CD4-positive, alpha-beta T cell treated with Interferon alpha-2 for 1 hour (primary cell): Measurements from ENCODE around the gene POP5.
"Not testable (repeated sequence)": the region's sequence is repeated elsewhere in the genome, so short reads cannot be mapped to it uniquely, and the experiment has no call there.

ENCODE experiments used
- DNase-seq, 2 donors: peaks; one replicate each; pipeline ENCODE4 v3.0.0-alpha.2; 2020 to 2022

The POP5 gene

DNA sequence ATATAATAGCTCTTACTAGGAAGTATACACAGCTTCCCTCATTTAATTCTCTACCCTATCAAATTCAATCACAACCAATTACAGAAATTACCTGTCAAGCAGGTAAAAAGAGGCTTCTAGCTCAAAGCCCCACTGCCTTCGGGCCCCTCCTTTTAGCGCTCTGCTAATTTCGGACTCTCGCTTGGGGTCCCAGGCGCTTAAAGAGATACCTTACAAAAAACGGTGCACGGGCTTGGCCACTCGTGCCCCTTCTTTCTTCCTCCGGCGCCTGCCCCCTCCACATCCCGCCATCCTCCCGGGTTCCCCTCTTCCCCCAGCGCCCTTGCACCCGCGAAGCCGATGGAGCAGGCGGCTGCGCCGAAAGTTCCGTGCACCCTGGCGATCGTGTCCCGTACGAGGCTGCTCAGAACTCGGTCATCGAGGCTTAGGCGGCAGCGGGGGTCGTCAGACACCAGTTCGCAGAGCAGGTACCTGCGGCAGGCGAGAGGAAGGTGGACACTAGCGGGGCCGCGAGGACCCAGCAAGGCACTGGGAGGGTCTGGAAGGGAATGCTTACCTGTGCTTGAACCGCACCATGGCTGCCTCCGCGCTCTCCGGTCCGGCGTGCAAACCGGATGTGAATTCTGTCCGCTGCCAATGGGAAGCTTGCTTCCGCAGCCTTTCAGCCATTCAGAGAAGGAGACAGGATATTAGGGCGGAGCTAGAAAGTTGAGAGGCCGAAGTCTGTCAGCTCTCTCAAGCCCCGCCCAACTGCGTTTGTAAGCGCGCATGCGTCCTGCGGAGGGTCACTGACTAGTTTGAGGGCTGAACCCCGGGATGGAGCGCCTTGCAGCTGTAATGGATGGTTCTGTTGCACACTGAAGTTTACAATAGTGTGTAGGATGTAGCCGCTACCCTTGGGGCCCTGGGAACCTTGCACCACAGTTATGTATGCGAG is at the start of gene POP5:
Gene POP5, minus strand, starts transcription at position 616 of the 937 bp plus-strand sequence. Its CDS starts 40 bp downstream, at position 576.
- DNase-seq, result peak; percentile 95 to 96

GRCh38 chr12:120630104-120630892 is 49.1 kb upstream of the POP5 start:
- DNase-seq, result no peak

DNA sequence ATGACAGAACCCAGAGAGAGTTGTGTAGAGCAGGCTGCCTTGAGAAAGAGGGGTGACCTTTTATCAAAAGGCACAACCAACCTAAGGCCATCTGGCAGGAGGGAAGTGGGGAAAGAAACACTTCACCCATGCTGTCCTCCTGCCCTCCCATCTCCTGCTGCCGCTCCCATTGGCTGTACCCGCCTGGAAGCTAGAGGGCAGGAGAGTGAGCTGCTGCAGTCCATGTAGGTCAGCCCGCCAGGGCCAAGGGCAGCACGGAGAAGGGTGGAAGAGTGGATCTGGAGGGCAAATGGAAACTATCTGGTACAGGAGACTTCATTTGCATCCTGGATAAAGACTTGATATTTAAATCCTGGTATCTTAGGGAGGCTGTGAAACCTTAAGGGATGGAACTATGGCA is 47.7 kb upstream of the POP5 start:
- DNase-seq, result no peak

- DNase-seq, result peak; percentile 28 to 31
Measured at GRCh38 chr12:120625557-120626419, 44.6 kb upstream of the POP5 start.

DNA sequence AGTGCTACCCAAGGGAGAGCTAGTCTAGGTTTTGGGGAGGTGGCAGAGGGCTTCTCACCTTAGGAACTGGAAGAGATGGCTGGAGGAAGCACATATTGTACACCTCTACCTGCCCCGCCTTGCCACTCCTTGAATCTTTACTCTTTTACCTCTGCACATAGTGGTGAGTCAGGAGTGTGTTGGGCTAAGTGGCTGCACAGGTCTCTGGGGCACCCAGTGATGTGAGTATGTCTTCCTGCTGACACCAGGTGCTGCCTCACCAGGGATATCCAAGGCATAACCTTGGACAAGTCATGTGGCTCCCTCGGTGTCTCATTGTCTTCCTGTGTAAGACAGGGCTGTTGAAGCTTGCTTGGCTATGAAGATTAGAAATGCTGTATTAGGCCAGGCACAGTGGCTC is 39.4 kb upstream of the POP5 start:
- no peak for DNase-seq

DNA sequence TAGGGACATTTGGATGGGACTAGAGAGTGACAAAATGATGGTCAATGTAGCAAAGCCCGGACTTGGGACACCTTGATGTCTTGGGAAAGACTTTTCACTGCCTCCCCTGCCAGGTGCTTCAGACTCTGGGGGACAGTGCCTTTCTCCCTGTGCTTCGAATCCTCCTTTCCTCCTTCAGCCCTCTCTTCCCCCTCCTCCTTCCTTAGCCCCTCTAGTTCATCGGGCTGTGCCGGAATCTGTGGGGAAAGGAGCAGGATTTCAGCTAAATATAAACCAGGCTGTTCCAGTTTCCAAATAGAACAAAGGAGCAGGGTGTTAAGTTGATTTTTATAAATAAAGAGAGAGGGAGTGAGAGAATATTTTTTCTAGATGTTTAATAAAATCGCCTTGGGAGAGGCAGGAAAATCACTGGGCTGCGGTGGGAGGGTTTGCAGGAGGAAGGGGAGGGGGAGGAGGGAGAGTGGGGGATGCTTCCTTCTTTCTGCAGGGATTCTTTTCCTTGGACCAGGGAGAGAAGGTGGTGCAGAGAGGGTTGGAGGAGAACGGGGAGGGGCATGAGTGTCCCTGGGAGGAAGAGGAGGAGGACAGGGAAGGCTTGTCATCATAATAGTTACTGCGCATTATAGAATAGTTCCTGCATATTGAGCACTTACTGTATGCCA is 37.9 kb upstream of the POP5 start:
- no peak for DNase-seq

DNA sequence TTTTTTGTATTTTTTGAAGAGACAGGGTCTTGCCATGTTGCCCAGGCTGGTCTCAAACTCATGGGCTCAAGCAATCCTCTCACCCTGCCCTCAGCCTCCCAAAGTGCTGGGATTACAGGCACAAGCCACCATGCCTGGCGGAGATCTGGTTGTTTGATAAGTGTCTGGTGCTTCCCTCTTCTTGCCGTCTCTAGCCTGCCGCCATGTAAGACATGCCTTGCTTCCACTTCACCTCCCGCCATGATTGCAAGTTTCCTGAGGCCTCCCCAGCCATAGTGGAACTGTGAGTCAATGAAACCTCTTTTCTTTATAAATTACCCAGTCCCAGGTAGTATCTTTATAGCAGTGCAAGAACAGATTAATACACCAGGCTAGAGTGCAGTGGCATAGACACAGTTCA is 36.6 kb upstream of the POP5 start:
- not testable (repeated sequence) for DNase-seq

DNA sequence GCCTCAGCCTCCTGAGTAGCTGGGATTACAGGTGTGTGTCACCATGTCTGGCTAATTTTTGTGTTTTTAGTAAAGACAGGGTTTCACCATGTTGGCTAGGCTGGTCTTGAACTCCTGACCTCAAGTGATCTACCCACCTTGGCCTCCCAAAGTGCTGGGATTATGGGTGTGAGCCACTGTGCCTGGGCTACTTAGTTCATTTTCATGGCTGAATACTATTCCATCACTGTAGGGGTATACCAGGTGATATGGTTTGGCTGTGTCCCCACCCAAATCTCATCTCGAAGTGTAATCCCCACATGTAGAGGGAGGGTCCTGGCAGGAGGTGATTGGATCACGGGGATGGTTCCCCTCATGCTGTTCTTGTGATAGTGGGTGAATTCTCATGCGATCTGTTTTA is 36.0 kb upstream of the POP5 start:
- DNase-seq, result not testable (repeated sequence)

DNA sequence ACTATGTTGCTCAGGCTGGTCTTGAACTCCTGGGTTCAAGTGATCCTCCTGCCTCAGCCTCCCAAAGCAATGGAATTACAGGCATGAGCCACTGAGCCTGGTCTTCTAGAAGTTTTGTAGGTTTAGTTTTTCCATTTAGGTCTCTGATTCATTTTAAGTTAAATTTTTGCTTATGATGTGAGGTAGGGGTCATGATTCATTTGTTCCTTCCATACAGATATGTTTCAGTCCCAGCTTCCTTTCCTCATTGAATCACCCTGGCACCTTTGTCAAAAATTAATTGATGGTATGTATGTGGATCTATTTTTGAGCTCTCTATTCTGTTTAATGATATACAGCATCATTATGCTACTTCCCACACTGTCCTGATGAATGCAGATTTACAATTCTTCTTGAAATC is 33.6 kb upstream of the POP5 start:
- no peak for DNase-seq

DNA sequence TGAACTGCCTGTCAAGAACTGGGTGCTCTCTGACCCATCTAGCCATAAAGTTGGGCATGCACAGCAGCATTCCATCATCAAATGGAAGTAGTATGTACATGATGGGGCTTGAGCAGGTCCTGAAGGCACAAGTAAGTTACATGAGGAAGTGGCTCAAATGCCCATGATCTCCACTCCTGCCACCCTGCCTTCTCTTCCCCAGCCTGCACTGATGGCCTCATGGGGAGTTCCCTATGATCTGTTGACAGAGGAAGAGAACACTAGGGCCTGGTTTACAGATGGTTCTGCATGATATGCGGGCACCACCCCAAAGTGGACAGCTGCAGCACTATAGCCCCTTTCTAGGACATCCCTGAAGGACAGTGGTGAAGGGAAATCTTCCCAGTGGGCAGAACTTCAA is 30.3 kb upstream of the POP5 start:
- DNase-seq, result not testable (repeated sequence)

DNA sequence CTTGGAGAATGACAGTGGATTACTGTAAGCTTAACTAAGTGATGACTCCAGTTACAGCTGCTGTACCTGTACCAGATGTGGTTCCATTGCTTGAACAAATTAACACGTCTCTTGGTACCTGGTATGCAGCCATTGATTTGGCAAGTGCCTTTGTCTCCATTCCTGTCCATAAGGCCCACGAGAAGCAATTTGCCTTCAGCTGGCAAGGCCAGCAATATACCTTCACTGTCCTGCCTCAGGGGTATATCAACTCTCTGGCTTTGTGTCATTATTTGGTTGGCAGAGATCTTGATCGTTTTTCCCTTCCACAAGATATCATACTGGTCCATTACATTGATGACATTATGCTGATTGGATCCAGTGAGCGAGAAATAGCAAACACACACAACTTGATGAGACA is 29.4 kb upstream of the POP5 start:
- no peak for DNase-seq

DNA sequence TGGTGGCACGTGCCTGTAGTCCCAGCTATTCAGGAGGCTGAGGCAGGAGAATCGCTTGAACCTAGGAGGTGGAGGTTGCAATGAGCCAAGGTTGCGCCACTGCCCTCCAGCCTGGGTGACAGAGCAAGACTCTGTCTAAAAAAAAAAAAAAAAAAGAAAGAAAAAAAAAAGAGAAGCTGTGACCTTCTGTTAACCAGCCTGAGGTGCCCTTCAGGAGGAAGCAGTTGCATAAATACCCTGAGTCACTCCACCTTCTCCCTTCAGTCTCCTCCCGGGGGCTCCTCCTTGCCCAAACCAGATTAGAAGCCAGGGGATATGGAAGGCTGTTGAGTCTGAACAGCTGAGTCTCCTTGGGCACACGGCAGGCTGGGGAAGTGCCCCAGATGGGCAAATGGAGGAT is 21.2 kb upstream of the POP5 start:
- peak in 1 of 2 donors; percentile 40 for DNase-seq

- DNase-seq, result no peak
Measured at GRCh38 chr12:120599672-120600552, 18.7 kb upstream of the POP5 start.

DNA sequence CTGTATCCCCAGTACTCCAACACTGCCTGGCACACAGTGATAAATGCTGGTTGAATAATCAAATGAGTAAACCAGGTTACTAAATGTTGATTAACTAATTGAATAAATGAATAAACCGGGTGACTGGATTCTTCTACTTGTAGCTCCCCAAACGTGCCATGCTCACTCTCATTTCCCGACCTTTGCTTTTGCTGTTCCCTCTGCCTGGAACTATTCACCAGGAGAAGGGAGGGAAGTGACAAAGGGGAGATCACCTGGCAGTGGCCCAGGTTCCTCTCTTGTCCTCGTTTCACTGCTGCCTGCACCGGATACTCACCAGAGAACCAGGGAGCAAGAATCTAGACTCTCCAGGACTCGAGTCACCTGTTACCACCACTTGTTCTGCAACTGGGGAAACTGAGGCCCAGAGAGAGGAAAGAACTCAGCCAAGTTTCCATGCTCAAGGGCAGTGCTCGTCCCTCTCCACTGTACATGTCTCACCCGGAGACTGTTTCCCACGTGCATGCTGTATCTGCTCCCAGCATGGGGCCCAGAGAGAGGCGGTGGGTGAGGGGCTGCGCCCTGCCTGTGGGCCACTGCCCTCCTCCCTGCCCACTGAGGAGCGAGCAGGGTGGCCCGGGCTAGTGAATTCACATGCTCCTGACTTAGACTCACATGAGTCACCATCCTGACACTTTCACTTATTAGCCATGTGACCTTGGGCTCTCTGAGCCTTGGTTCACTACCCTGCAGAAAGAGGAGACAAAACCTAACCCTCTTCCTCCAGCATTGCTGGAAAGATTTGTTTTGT is 17.7 kb upstream of the POP5 start:
- DNase-seq, result no peak

DNA sequence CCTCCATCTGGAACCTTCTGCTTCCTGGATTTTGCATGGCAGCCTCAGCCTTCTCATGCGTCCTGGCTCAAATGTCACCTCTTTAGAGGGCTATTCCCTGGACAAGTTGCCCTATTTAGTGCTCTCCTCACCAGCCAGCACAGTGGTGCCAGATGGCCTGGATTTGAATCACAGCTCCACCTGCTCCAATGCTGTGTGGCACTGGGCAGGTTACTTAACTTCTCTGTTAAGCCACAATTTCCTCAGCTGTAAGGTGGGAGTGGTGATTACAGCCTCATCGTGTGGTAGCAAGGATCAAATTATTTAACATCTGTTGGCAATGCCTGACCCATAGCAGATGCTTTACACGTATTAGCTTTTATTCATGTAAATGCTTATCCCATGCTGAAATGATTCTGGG is 16.7 kb upstream of the POP5 start:
- no peak for DNase-seq

GRCh38 chr12:120596901-120597300 is 15.7 kb upstream of the POP5 start:
- no peak for DNase-seq

DNA sequence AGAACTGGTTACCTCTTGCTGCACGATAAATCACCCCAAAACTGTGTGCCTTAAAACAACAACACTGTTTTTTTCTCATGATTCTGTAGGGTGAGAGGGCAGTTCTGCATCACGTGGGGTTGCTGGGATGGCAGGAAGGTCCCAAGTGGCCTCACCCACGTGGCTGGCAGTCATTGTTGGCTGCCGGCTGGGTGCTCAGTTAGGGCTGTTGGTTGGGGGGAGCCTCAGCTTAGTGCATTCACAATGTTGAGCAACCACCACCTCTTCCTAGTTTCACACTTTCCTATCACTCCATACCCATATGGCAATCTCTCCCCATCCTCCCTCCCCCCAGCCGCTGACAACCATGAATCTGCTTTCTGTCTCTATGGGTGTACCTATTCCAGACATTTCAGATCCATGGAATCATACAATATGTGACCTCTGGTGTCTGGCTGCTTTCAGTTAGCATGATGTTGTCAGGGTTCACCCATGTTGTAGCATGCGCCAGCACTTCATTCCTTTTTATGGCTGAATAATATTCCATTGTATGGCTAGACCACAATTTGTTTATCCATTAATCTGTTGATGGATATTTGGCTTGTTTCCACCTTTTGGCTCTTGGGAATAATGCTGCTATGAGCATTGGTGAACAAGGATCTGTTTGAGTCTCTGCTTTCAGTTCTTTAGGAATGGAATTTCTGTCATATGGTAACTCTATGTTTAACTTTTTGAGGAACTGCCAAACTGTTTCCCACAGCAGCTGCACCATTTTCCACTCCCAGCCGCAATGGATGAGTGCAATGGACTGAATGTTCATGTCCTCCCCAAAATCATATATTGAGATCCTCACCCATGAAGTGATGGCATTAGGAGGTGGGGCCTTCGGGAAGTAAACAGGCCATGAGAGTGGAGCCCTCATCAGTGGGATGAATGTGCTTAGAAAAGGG is 11.2 kb upstream of the POP5 start:
- DNase-seq, result no peak

DNA sequence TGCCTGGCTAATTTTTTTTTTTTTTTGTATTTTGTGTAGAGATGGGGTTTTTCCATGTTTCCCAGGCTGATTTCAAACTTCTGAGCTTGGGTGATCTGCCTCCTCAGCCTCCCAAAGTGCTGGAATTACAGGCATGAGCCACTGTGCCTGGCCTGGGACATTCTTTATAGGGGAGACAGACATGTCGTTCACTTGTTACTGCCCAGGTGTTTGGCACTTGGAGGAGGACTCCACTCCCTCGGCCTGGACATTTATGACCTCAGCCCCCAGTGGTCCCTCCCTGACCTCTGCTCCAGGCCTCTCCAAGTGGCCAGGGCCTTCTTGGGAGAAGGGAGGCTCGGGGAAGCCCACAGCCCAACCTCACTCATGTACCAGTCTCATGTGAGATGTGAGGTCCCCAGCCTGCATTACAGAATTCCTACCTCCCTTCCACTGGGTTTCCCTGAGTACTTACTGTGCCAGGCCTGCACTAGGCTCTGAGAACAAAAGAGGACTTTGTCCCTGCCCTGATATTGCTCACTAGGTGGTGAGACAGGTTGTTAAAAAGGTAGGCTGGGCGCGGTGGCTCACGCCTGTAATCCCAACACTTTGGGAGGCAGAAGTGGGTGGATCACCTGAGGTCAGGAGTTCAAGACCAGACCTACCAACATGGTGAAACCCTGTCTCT is 9.7 kb upstream of the POP5 start:
- no peak for DNase-seq
